GM12878 (cell line): ENCODE measurements around the gene KIAA0408. TPM values are rescaled to one million over a fixed set of nuclear protein-coding genes. Genes with fewer than 3 reads are reported as not detected.

Experiments used
- ATAC-seq: fragments of 200-7000 bp; cut with Tn5 transposase; 3 replicates; pipeline ENCODE4 v1.9.1; 2020; ENCODE audit warnings: mild to moderate bottlenecking, moderate library complexity
- Bru-seq: library from RNA; stranded (reverse); fragments of 400-500 nt; gene quantifications from one replicate; lab custom pipeline; 2021; lab: Mats Ljungman, UMichigan
- BruChase-seq, 2 experiments: library from RNA; stranded (reverse); fragments of 400-500 nt; gene quantifications; one replicate each; lab custom pipeline; 2021; lab: Mats Ljungman, UMichigan
- BruUV-seq: library from RNA; stranded (reverse); fragments of 400-500 nt; replicated peaks from 2 replicates; lab custom pipeline; 2021; lab: Mats Ljungman, UMichigan
- CTCF ChIA-PET: fragments of 300-600 bp; sonication (Branson Sonifier 250); formaldehyde crosslinking; extraction: SDS; loops from one replicate; lab custom pipeline; 2021; ENCODE audit warnings: inconsistent platforms; lab: Yijun Ruan, JAX
- POLR2A ChIA-PET: fragments of 350-600 bp; formaldehyde crosslinking; extraction: SDS; loops from one replicate; lab custom pipeline; 2021; ENCODE audit warnings: inconsistent platforms; lab: Charles Lee
- RAD21 ChIA-PET: fragments of 300-600 bp; sonication (Branson Sonifier 250); formaldehyde crosslinking; loops from one replicate; lab custom pipeline; 2023; ENCODE audit warnings: antibody characterized with exemption; ENCODE audit not compliant: unreplicated experiment; lab: Charles Lee
- SMC1A ChIA-PET: fragments of 300-600 bp; sonication (Branson Sonifier 250); formaldehyde crosslinking; loops from one replicate; lab custom pipeline; 2023; ENCODE audit not compliant: unreplicated experiment, uncharacterized antibody; lab: Charles Lee
- DNase-seq: peaks from one replicate; pipeline ENCODE4 v3.0.0-alpha.2; 2011; ENCODE audit warnings: low read depth, low spot score
- FAIRE-seq: peaks from 3 replicates; lab custom pipeline; 2011; peaks lifted over from hg19 to GRCh38; lab: Jason Lieb, UNC
- H2AFZ ChIP-seq: 2 replicates; pipeline ENCODE4 v1.6.0; 2011; ENCODE audit warnings: low read depth, low read length, control low read depth; ENCODE audit not compliant: control insufficient read depth
- H3K27ac ChIP-seq: 2 replicates; pipeline ENCODE4 v1.5.1; 2011; ENCODE audit warnings: control low read depth; ENCODE audit not compliant: control insufficient read depth, insufficient read depth
- H3K27me3 ChIP-seq, 2 experiments: replicated peaks in 1 of 2; 2 replicates each; pipeline versions ENCODE4 v1.6.0 to v1.6.1; 2011; ENCODE audit warnings: low read length in 1 of 2; ENCODE audit not compliant: control insufficient read depth in 2 of 2, insufficient read depth in 2 of 2
- H3K36me3 ChIP-seq, 2 experiments: 2 replicates each; pipeline ENCODE4 v1.5.1; 2011; ENCODE audit warnings: low read length in 1 of 2; ENCODE audit not compliant: control insufficient read depth in 2 of 2, insufficient read depth in 2 of 2
- H3K4me1 ChIP-seq: 2 replicates; pipeline ENCODE4 v1.6.1; 2011; ENCODE audit warnings: mild to moderate bottlenecking, low read length, moderate library complexity, mixed read lengths; ENCODE audit not compliant: control insufficient read depth, insufficient read depth
- H3K4me2 ChIP-seq: 2 replicates; pipeline ENCODE4 v1.6.0; 2011; ENCODE audit warnings: control low read depth; ENCODE audit not compliant: control insufficient read depth, insufficient read depth
- H3K4me3 ChIP-seq: fragments of 200-600 bp; sonication (generic); 2 replicates; pipeline ENCODE4 v1.5.1; 2016
- H3K79me2 ChIP-seq: 2 replicates; pipeline ENCODE4 v1.6.0; 2011; ENCODE audit warnings: low read length; ENCODE audit not compliant: control insufficient read depth, insufficient read depth
- H3K9ac ChIP-seq: 2 replicates; pipeline ENCODE4 v1.8.0; 2011; ENCODE audit warnings: low read length, control low read depth, mixed read lengths; ENCODE audit not compliant: control insufficient read depth, insufficient read depth
- H3K9me3 ChIP-seq: replicated peaks from 3 replicates; pipeline ENCODE4 v1.5.1; 2011; ENCODE audit warnings: mild to moderate bottlenecking, low read length; ENCODE audit not compliant: control insufficient read depth, insufficient read depth
- H4K20me1 ChIP-seq: 2 replicates; pipeline ENCODE4 v1.6.0; 2011; ENCODE audit not compliant: control insufficient read depth, insufficient read depth
- MEF2B ChIP-seq: fragments of 450-650 bp; IDR thresholded peaks from 2 replicates; pipeline ENCODE4 v1.6.1; 2018; ENCODE audit warnings: mild to moderate bottlenecking, moderate library complexity; ENCODE audit not compliant: partially characterized antibody, poor library complexity, severe bottlenecking
- NR2F1 ChIP-seq: fragments of 450-650 bp; conservative IDR thresholded peaks from 2 replicates; pipeline ENCODE4 v1.6.1; 2017; ENCODE audit warnings: mild to moderate bottlenecking
- RAD21 ChIP-seq: IDR thresholded peaks from 2 replicates; pipeline ENCODE4 v1.6.1; 2011; ENCODE audit warnings: mild to moderate bottlenecking, low read depth, low read length, moderate library complexity; ENCODE audit not compliant: insufficient read depth
- RAD51 ChIP-seq: fragments of 450-650 bp; IDR thresholded peaks from 2 replicates; pipeline ENCODE4 v1.6.1; 2016; ENCODE audit warnings: moderate library complexity, mild to moderate bottlenecking, inconsistent platforms
- SKIL ChIP-seq: fragments of 450-650 bp; IDR thresholded peaks from 2 replicates; pipeline ENCODE4 v1.6.1; 2017; ENCODE audit warnings: mild to moderate bottlenecking, low read depth, inconsistent platforms; ENCODE audit not compliant: poor library complexity, severe bottlenecking
- STAT1 ChIP-seq: fragments of 450-650 bp; conservative IDR thresholded peaks from 2 replicates; pipeline ENCODE4 v1.6.1; 2014; ENCODE audit warnings: antibody characterized with exemption, mild to moderate bottlenecking
- SUPT20H ChIP-seq: IDR thresholded peaks from 2 replicates; pipeline ENCODE4 v1.6.1; 2011; ENCODE audit warnings: low read depth, mild to moderate bottlenecking, low read length, moderate library complexity, borderline replicate concordance; ENCODE audit not compliant: control insufficient read depth
- ZNF622 ChIP-seq: fragments of 450-650 bp; IDR thresholded peaks from 2 replicates; pipeline ENCODE4 v1.6.1; 2017; ENCODE audit warnings: mild to moderate bottlenecking, inconsistent platforms
- WGBS: methylation state at CpG from one replicate; pipeline ENCODE4 v1.1.6; 2016; ENCODE audit warnings: low lambda C conversion rate; ENCODE audit not compliant: insufficient replicate concordance, insufficient coverage; ENCODE audit errors: missing lambda C conversion rate; 5-methylcytosine and 5-hydroxymethylcytosine counted together
- in situ Hi-C: fragments of 300-500 bp; cut with MboI; formaldehyde crosslinking; loops from 9 replicates; pipeline ENCODE4 v1.14.3; 2018; ENCODE audit warnings: mixed read lengths
- intact Hi-C: fragments of 100-400 bp; cut with micrococcal nuclease; formaldehyde crosslinking; loops from one replicate; pipeline ENCODE4 v1.14.2; 2022; ENCODE audit not compliant: unreplicated experiment
- long read RNA-seq, 2 experiments: library from polyadenylated mRNA; unstranded; transcript quantifications; one replicate each; pipeline ENCODE4 v2.0.0, GENCODE V29; 2019 to 2020
- polyA minus RNA-seq, 3 experiments: library from RNA; depleted of rRNA, polyadenylated mRNA; stranded (reverse); fragments of >200 nt; gene quantifications; 2 replicates each; pipeline ENCODE4 v1.2.3, GENCODE V29; 2011
- polyA plus RNA-seq, 11 experiments: library from polyadenylated mRNA; depleted of rRNA in 4 of 11; unstranded in 6 of 11; stranded (reverse) in 5 of 11; fragments of >200 nt; fragmentation: Nextera tagmentation in 4 of 11; fragmentation: Illumina TruSeq in 1 of 11; extraction: Ambion mirVana in 4 of 11; extraction: Trizol in 1 of 11; gene quantifications; 1 replicate in 1 of 11; 2 replicates in 10 of 11; pipeline versions ENCODE4 v1.2.1 to v1.2.3, GENCODE V29; 2011 to 2016; ENCODE audit warnings: inconsistent platforms in 2 of 11, missing spikeins in 2 of 11, low read depth in 1 of 11
- total RNA-seq, 4 experiments: library from RNA; depleted of rRNA in 3 of 4; stranded (reverse); fragments of >200 nt in 3 of 4; fragmentation: Illumina TruSeq in 1 of 4; extraction: Trizol in 1 of 4; gene quantifications; 2 replicates each; pipeline versions ENCODE4 v1.2.1 to v1.2.3, GENCODE V29; 2013 to 2021

KIAA0408 gene
- not detected in 2 replicates for total RNA-seq (2013; cell fraction: nucleolus; rRNA removed)
- total RNA-seq (2014; rRNA removed) (0.06 and 0.11 TPM in 2 replicates), total RNA-seq (2014; rRNA removed; fragmentation: Illumina TruSeq; extraction: Trizol) (0.04 TPM in 1 of 2 replicates, not detected in the other), total RNA-seq (2021) (not detected in 2 replicates), polyA plus RNA-seq (2011; rRNA removed) (0.30 and 0.76 TPM in 2 replicates), polyA plus RNA-seq (2014; fragmentation: Illumina TruSeq; extraction: Trizol) (0.07 and 0.10 TPM in 2 replicates), polyA plus RNA-seq (2014; fragmentation: Nextera tagmentation; extraction: Ambion mirVana) (not detected), polyA plus RNA-seq (2014; rRNA removed) (0.03 TPM in 2 replicates), polyA plus RNA-seq (2016; fragmentation: Nextera tagmentation; extraction: Ambion mirVana) (under 1 TPM in 1 of 2 experiments, not detected in 1; 0.10 TPM), polyA minus RNA-seq (2011; rRNA and poly(A)+ RNA removed) (0.07 and 0.21 TPM in 2 replicates), Bru-seq, nascent RNA (not detected), BruChase-seq, experiment 1, labeled RNA remaining after a 6-hour chase (not detected), BruChase-seq, experiment 2, labeled RNA remaining after a 2-hour chase (percentile 20 among the genes with signal in this experiment)
- 0.07 TPM for polyA plus RNA-seq (2011; ENCODE audit: low read depth)
- polyA plus RNA-seq (2011; cell fraction: cytosol; rRNA removed), result 0.25 and 0.28 TPM in 2 replicates
- polyA plus RNA-seq (2011; cell fraction: nucleus; rRNA removed), result 0.83 and 1.1 TPM in 2 replicates
- 0.07 and 0.34 TPM in 2 replicates for polyA plus RNA-seq (2012)
- polyA minus RNA-seq (2011; cell fraction: cytosol; rRNA and poly(A)+ RNA removed), result 0.40 TPM in 1 of 2 replicates, not detected in the other
- polyA minus RNA-seq (2011; cell fraction: nucleus; rRNA and poly(A)+ RNA removed), result 0.12 and 0.38 TPM in 2 replicates
- long read RNA-seq, experiment 1, result 0 reads
- long read RNA-seq, experiment 2, result 0 reads

- H3K9me3 ChIP-seq, result no peaks in the 10 kb centered on the region
- no peak within 1 kb of the TSS for H3K27ac ChIP-seq
- H2AFZ ChIP-seq, result no peak within 1 kb of the TSS
- POLR2A ChIA-PET, result no interaction called here
- TF ChIP-seq NR2F1 (no peak), ZNF622 (no peak), RAD51 (no peak), RAD21 (no peak), STAT1 (no peak), SKIL (no peak), MEF2B (no peak), SUPT20H (no peak)
- TF ChIP-seq, all 136 proteins: peak for 0
- H3K4me2 ChIP-seq, result no peak within 1 kb of the TSS
- ChIA-PET RAD21 (interaction anchor here (1.1 to 2.0 kb wide), 2 partner anchors 79 to 155 kb away, joined by 3 to 6 read pairs; no protein-coding TSS in a partner anchor), CTCF (interaction anchor here (0.6 to 1.8 kb wide), 7 partner anchors 10 to 1426 kb away, joined by 3 to 7 read pairs (median 3); no protein-coding TSS in a partner anchor), SMC1A (interaction anchor here (1.1 to 2.3 kb wide), 5 partner anchors 11 to 118 kb away, joined by 3 to 9 read pairs (median 5); no protein-coding TSS in a partner anchor)
- no peak within 1 kb of the TSS for H3K9ac ChIP-seq
- ATAC-seq (peak; percentile 21; the same call in 1 of the 3 replicates), DNase-seq (no peak), FAIRE-seq (no peak)
- intact Hi-C loops, result no loop called here
- 16% methylated on average over 4 of the region's 4 CpGs for WGBS
- in situ Hi-C loops, result no loop called here
- no peaks in the 10 kb centered on the region for H3K79me2 ChIP-seq
- no peaks in the 10 kb centered on the region for H3K4me1 ChIP-seq
- no peaks in the 10 kb centered on the region; a peak in 1 of 4 replicates for H3K27me3 ChIP-seq
- H3K4me3 ChIP-seq, result no peak within 1 kb of the TSS
- no peaks in the 10 kb centered on the region for H3K36me3 ChIP-seq
- H4K20me1 ChIP-seq, result no peaks in the 10 kb centered on the region
- no TSS peak for BruUV-seq
Measured at GRCh38 chr6:127459231-127459641, at the start of gene KIAA0408. TSS of gene KIAA0408 (minus strand) at chr6:127459389. CDS start at chr6:127453981, 5,408 bp downstream.
